Measurements from ENCODE around the gene BCL3.

DNA sequence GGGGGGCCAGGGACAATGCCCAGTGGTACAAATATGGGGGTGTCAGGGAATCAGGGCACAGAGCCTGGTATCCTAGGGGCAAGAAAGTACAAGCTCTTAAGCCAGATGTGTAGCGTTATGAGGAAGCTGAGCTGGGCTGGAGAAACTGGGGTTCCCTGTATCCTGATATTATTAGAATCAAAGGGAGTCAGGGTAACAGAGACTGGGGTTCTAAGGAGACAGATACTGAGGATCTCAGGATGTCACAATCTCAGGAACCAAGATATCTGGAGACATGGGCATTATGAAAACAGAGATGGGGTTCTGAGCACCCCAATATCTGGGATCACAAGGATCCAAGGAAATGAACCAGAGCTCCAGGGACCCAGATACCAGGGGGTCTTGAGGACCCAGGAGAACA is 784 bp downstream of the BCL3 start:
- TF ChIP-seq, protein P1, sequence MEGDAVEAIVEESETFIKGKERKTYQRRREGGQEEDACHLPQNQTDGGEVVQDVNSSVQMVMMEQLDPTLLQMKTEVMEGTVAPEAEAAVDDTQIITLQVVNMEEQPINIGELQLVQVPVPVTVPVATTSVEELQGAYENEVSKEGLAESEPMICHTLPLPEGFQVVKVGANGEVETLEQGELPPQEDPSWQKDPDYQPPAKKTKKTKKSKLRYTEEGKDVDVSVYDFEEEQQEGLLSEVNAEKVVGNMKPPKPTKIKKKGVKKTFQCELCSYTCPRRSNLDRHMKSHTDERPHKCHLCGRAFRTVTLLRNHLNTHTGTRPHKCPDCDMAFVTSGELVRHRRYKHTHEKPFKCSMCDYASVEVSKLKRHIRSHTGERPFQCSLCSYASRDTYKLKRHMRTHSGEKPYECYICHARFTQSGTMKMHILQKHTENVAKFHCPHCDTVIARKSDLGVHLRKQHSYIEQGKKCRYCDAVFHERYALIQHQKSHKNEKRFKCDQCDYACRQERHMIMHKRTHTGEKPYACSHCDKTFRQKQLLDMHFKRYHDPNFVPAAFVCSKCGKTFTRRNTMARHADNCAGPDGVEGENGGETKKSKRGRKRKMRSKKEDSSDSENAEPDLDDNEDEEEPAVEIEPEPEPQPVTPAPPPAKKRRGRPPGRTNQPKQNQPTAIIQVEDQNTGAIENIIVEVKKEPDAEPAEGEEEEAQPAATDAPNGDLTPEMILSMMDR (IDR thresholded peaks at IDR 0.05), result no peak
- no peak for TF ChIP-seq EZH2phosphoT487 (IDR thresholded peaks at IDR 0.05)
